HepG2 (cell line): ENCODE data around the gene RPUSD3. TPM values are rescaled to one million over a fixed set of nuclear protein-coding genes. Genes with fewer than 3 reads are reported as not detected.
A peak's percentile ranks its signal among the peaks of the same experiment; 100 is the strongest.

Experiments used
- ATAC-seq: fragments of 200-7000 bp; cut with Tn5 transposase; 3 replicates; pipeline ENCODE4 v1.9.1; 2020; ENCODE audit warnings: mild to moderate bottlenecking, moderate library complexity
- BruUV-seq: library from RNA; stranded (reverse); fragments of 400-500 nt; replicated peaks from 2 replicates; lab custom pipeline; 2021; lab: Mats Ljungman, UMichigan
- CTCF ChIA-PET: fragments of 300-600 bp; formaldehyde crosslinking; extraction: SDS; loops from one replicate; lab custom pipeline; 2021; ENCODE audit warnings: low total read pairs, inconsistent platforms, low intra/inter-chr PET ratio; lab: Yijun Ruan, JAX
- POLR2A ChIA-PET: fragments of 350-600 bp; sonication (Branson Sonifier 250); formaldehyde crosslinking; loops from one replicate; lab custom pipeline; 2020; ENCODE audit warnings: antibody characterized with exemption, inconsistent platforms; lab: Yijun Ruan, JAX
- DNase-seq: peaks from one replicate; pipeline ENCODE4 v3.0.0-alpha.2; 2015; ENCODE audit warnings: low spot score
- FAIRE-seq: peaks from 3 replicates; lab custom pipeline; 2011; peaks lifted over from hg19 to GRCh38; lab: Jason Lieb, UNC
- H2AFZ ChIP-seq: one replicate; pipeline ENCODE4 v1.6.1; 2011; ENCODE audit warnings: low read length, inconsistent platforms
- H3K27ac ChIP-seq: fragments of 300-600 bp; 3 replicates; pipeline ENCODE4 v1.8.0; 2011; ENCODE audit warnings: mixed run types, mild to moderate bottlenecking, mixed read lengths, low read length, inconsistent platforms; ENCODE audit not compliant: insufficient read depth; ENCODE audit errors: extremely low read length
- H3K27me3 ChIP-seq, 2 experiments: fragments of 200-600 bp in 1 of 2; 2 replicates in 1 of 2; 3 replicates in 1 of 2; pipeline versions ENCODE4 v1.6.0 to v1.8.0; 2011; ENCODE audit warnings: low read length in 2 of 2, mild to moderate bottlenecking in 2 of 2, moderate library complexity in 2 of 2, inconsistent platforms in 1 of 2; ENCODE audit not compliant: insufficient read depth in 2 of 2, control insufficient read depth in 1 of 2
- H3K36me3 ChIP-seq, 2 experiments: fragments of 200-600 bp in 1 of 2; replicated peaks in 1 of 2; 2 replicates in 1 of 2; 3 replicates in 1 of 2; pipeline versions ENCODE4 v1.5.1 to v1.8.0; 2011; ENCODE audit warnings: low read length in 2 of 2, inconsistent platforms in 1 of 2; ENCODE audit not compliant: insufficient read depth in 2 of 2, control insufficient read depth in 1 of 2
- H3K4me1 ChIP-seq: 2 replicates; pipeline ENCODE4 v1.5.1; 2012; ENCODE audit warnings: low read length, inconsistent platforms; ENCODE audit not compliant: insufficient read depth
- H3K4me2 ChIP-seq: 2 replicates; pipeline ENCODE4 v1.6.0; 2011; ENCODE audit warnings: low read depth, low read length, inconsistent platforms
- H3K4me3 ChIP-seq, 3 experiments: fragments of 200-600 bp in 1 of 3; sonication (generic), shearing (Covaris generic) in 1 of 3; replicated peaks in 1 of 3; 2 replicates each; pipeline ENCODE4 v1.5.1; 2011 to 2016; ENCODE audit warnings: low read length in 3 of 3, inconsistent platforms in 2 of 3, low read depth in 2 of 3, mild to moderate bottlenecking in 2 of 3, control low read depth in 1 of 3, mixed read lengths in 1 of 3; ENCODE audit not compliant: insufficient read depth in 1 of 3
- H3K79me2 ChIP-seq: one replicate; pipeline ENCODE4 v1.6.1; 2011; ENCODE audit warnings: low read length, inconsistent platforms; ENCODE audit not compliant: insufficient read depth
- H3K9ac ChIP-seq: 2 replicates; pipeline ENCODE4 v1.6.0; 2011; ENCODE audit warnings: mild to moderate bottlenecking, low read depth, low read length, inconsistent platforms; ENCODE audit not compliant: insufficient read depth
- H3K9me3 ChIP-seq: 2 replicates; pipeline ENCODE4 v1.5.1; 2012; ENCODE audit warnings: mild to moderate bottlenecking, low read length
- H4K20me1 ChIP-seq: 2 replicates; pipeline ENCODE4 v1.6.0; 2011; ENCODE audit warnings: inconsistent platforms, mild to moderate bottlenecking, low read length, moderate library complexity; ENCODE audit not compliant: insufficient read depth
- ELF3 ChIP-seq: IDR thresholded peaks from 2 replicates; pipeline ENCODE4 v1.6.1; 2016; ENCODE audit warnings: missing genetic modification reagents, missing compliant biosample characterization
- FOSL1 ChIP-seq: sonication (generic); formaldehyde crosslinking; IDR thresholded peaks from 2 replicates; pipeline ENCODE4 v1.9.0; 2021; ENCODE audit warnings: missing genetic modification reagents, borderline replicate concordance
- IRF9 ChIP-seq: sonication (generic); formaldehyde crosslinking; IDR thresholded peaks from 2 replicates; pipeline ENCODE4 v1.8.0; 2022; ENCODE audit warnings: missing genetic modification reagents, mild to moderate bottlenecking, borderline replicate concordance
- KLF6 ChIP-seq: IDR thresholded peaks from 2 replicates; pipeline ENCODE4 v1.8.0; 2016; ENCODE audit warnings: missing biosample characterization, missing genetic modification reagents
- ZBTB3 ChIP-seq: sonication (generic); formaldehyde crosslinking; IDR thresholded peaks from 2 replicates; pipeline ENCODE4 v1.4.0; 2020; ENCODE audit warnings: low read depth, mild to moderate bottlenecking, moderate library complexity, missing genetic modification reagents, borderline replicate concordance
- ZMAT3 ChIP-seq: sonication (generic); formaldehyde crosslinking; conservative IDR thresholded peaks from 2 replicates; pipeline ENCODE4 v1.7.0; 2021; ENCODE audit warnings: missing genetic modification reagents
- ZNF451 ChIP-seq: sonication (generic); formaldehyde crosslinking; IDR thresholded peaks from 2 replicates; pipeline ENCODE4 v1.5.0; 2020; ENCODE audit warnings: mild to moderate bottlenecking, missing genetic modification reagents
- WGBS: methylation state at CpG from one replicate; pipeline ENCODE4 v1.1.6; 2017; ENCODE audit warnings: low lambda C conversion rate; 5-methylcytosine and 5-hydroxymethylcytosine counted together
- in situ Hi-C: cut with HindIII; loops from 2 replicates; pipeline ENCODE4 v1.10.0; 2017; ENCODE audit warnings: low pct_unique_long_range_greater_than_20kb; ENCODE audit not compliant: extremely low pct_ligation_motif_present
- intact Hi-C: fragments of 100-400 bp; cut with micrococcal nuclease; formaldehyde crosslinking; loops from one replicate; pipeline ENCODE4 v1.10.0; 2022; ENCODE audit not compliant: unreplicated experiment
- polyA plus RNA-seq, 8 experiments: library from polyadenylated mRNA; depleted of rRNA in 3 of 8; stranded (reverse) in 7 of 8; unstranded in 1 of 8; fragments of >200 nt; fragmentation: Illumina TruSeq in 4 of 8; extraction: Trizol in 4 of 8; gene quantifications; 2 replicates each; pipeline versions ENCODE4 v1.2.1 to v1.2.3, GENCODE V29; 2011 to 2016; ENCODE audit warnings: low read depth in 4 of 8, missing spikeins in 1 of 8, mixed read lengths in 1 of 8; ENCODE audit not compliant: insufficient read depth in 1 of 8
- total RNA-seq, 5 experiments: library from RNA; depleted of rRNA; stranded (reverse); fragments of >200 nt; fragmentation: Illumina TruSeq; extraction: Trizol; gene quantifications; 2 replicates each; pipeline ENCODE4 v1.2.3, GENCODE V29; 2016; ENCODE audit warnings: low read depth in 1 of 5

RPUSD3 gene
- total and polyA plus RNA-seq, 2 of the 13 experiments (the other 11 are each of a cell fraction or from before 2014, with no cell fraction given): 32.1 to 48.7 TPM

- TF ChIP-seq KLF6 (CRISPR knock-in tag): 0 out of 2 replicates have a peak, but pooled peaks have one; percentile 80
- peak; percentile 49 for TF ChIP-seq ELF3 (CRISPR knock-in tag)
- TF ChIP-seq FOSL1 (CRISPR knock-in tag): no peak
- TF ChIP-seq ZBTB3: no peak
- 0 out of 2 replicates have a peak, but pooled peaks have one; percentile 40 for TF ChIP-seq ZMAT3 (CRISPR knock-in tag)
These were observed 18.7 kb upstream of the RPUSD3 start (continued) for GRCh38 chr3:9862391-9863057.

- peak overlapping the region; percentile 80 for H3K4me2 ChIP-seq
- H3K4me3 ChIP-seq: peak overlapping the region in 1 of 3 experiments; percentile 77; a peak in 2 of 6 replicates
- peaks cover 0 to 12% of the 10 kb centered on the region in 2 experiments; a peak in 2 of 5 replicates for H3K27me3 ChIP-seq
- FAIRE-seq (no peak), ATAC-seq (no peak), DNase-seq (no peak)
- ChIA-PET POLR2A (interaction anchor here (0.7 to 6.6 kb wide), 5 partner anchors 30 to 85 kb away, joined by 4 to 153 read pairs (median 5); partner anchors contain the start of genes CRELD1, IL17RC and IL17RE), CTCF (interaction anchor here (0.8 to 1.8 kb wide), 4 partner anchors 27 to 85 kb away, joined by 4 to 14 read pairs (median 7); no protein-coding TSS in a partner anchor)
- peak overlapping the region; percentile 61; the same call in 1 of the 2 replicates for H3K9ac ChIP-seq
- intact Hi-C loops (loop anchor here (1.0 to 2.0 kb wide), 5 partner anchors 17 to 86 kb away; partner anchors contain the start of gene JAGN1), in situ Hi-C loops (loop anchor here (5.0 kb wide), 1 partner anchor 36 kb away; no protein-coding TSS in a partner anchor)
- no peaks in the 10 kb centered on the region for H3K9me3 ChIP-seq
- peaks cover 45% of the 10 kb centered on the region for H3K4me1 ChIP-seq
- no peaks in the 10 kb centered on the region for H3K79me2 ChIP-seq
- H3K36me3 ChIP-seq: no peaks in the 10 kb centered on the region
- no peak overlapping the region for H2AFZ ChIP-seq
- H4K20me1 ChIP-seq: no peaks in the 10 kb centered on the region
- no peak overlapping the region for H3K27ac ChIP-seq
- WGBS: 14% methylated on average over 3 of the region's 5 CpGs
- no TSS peak for BruUV-seq
- TF ChIP-seq ZNF451 (CRISPR knock-in tag) (0 out of 2 replicates have a peak, but pooled peaks have one; percentile 2), IRF9 (CRISPR knock-in tag) (no peak)
These were observed 17.9 kb upstream of the RPUSD3 start for GRCh38 chr3:9861626-9862130.
